A673 (cell line): ENCODE measurements around the gene HNF1A. TPM values are rescaled to one million over a fixed set of nuclear protein-coding genes. Genes with fewer than 3 reads are reported as not detected.

ENCODE experiments used
- BruUV-seq: library from RNA; stranded (reverse); fragments of 400-500 nt; replicated peaks from 2 replicates; lab custom pipeline; 2021; lab: Mats Ljungman, UMichigan
- CTCF ChIA-PET: fragments of 300-600 bp; sonication (Branson Sonifier 250); formaldehyde crosslinking; loops from one replicate; lab custom pipeline; 2022; ENCODE audit warnings: antibody characterized with exemption; lab: Charles Lee
- POLR2A ChIA-PET: fragments of 300-600 bp; sonication (Branson Sonifier 250); formaldehyde crosslinking; loops from one replicate; lab custom pipeline; 2022; ENCODE audit warnings: antibody characterized with exemption; ENCODE audit not compliant: low non-redundant PET; lab: Charles Lee
- DNase-seq: peaks from one replicate; pipeline ENCODE4 v3.0.0-alpha.2; 2015; ENCODE audit warnings: low spot score
- H3K27ac ChIP-seq: fragments of 200-600 bp; sonication (generic); 2 replicates; pipeline ENCODE4 v1.5.1; 2016; ENCODE audit warnings: mixed run types, low read depth, mild to moderate bottlenecking, mixed read lengths, antibody characterized with exemption, low read length; ENCODE audit not compliant: poor library complexity, severe bottlenecking
- H3K27me3 ChIP-seq: fragments of 200-600 bp; sonication (generic); replicated peaks from 2 replicates; pipeline ENCODE4 v1.6.1; 2017; ENCODE audit warnings: mixed run types, low read depth, mild to moderate bottlenecking, mixed read lengths, antibody characterized with exemption, low read length; ENCODE audit not compliant: insufficient read depth, poor library complexity
- H3K36me3 ChIP-seq: fragments of 200-600 bp; sonication (generic); 2 replicates; pipeline ENCODE4 v1.6.1; 2016; ENCODE audit warnings: mixed run types, mild to moderate bottlenecking, mixed read lengths, antibody characterized with exemption, low read length; ENCODE audit not compliant: insufficient read depth, poor library complexity, severe bottlenecking
- H3K4me1 ChIP-seq: fragments of 200-600 bp; sonication (generic); 2 replicates; pipeline ENCODE4 v1.6.1; 2017; ENCODE audit warnings: mixed run types, mild to moderate bottlenecking, mixed read lengths, antibody characterized with exemption, low read length; ENCODE audit not compliant: insufficient read depth, poor library complexity, severe bottlenecking
- H3K4me3 ChIP-seq: fragments of 200-600 bp; sonication (generic); 2 replicates; pipeline ENCODE4 v1.5.1; 2016; ENCODE audit warnings: low read depth, mixed run types, mild to moderate bottlenecking, mixed read lengths, low read length; ENCODE audit not compliant: poor library complexity, severe bottlenecking
- H3K9me3 ChIP-seq: fragments of 200-600 bp; sonication (generic); 2 replicates; pipeline ENCODE4 v1.6.1; 2016; ENCODE audit warnings: mixed run types, low read depth, mild to moderate bottlenecking, mixed read lengths, antibody characterized with exemption, low read length; ENCODE audit not compliant: poor library complexity, severe bottlenecking
- EZH2 ChIP-seq: fragments of 200-600 bp; sonication (generic); IDR thresholded peaks from 2 replicates; pipeline ENCODE4 v1.6.1; 2017; ENCODE audit warnings: borderline replicate concordance, low read depth, mild to moderate bottlenecking, mixed read lengths, antibody characterized with exemption, low read length; ENCODE audit not compliant: poor library complexity, severe bottlenecking
- intact Hi-C: fragments of 100-400 bp; cut with micrococcal nuclease; formaldehyde crosslinking; loops from one replicate; pipeline ENCODE4 v1.10.0; 2022; ENCODE audit not compliant: unreplicated experiment
- total RNA-seq: library from RNA; stranded (reverse); gene quantifications from 2 replicates; pipeline ENCODE4 v1.2.3, GENCODE V29; 2021
- TF ChIP-seq, protein P1 (sequence below): fragments of 300-800, 200-600 bp; sonication (generic); conservative IDR thresholded peaks from 2 replicates; pipeline ENCODE4 v1.5.1; 2017; ENCODE audit warnings: low read depth, mild to moderate bottlenecking, antibody characterized with exemption, low read length, moderate library complexity, mixed read lengths

Gene HNF1A
- total RNA-seq, 1 experiment from 2014 or later, result not detected

DNA sequence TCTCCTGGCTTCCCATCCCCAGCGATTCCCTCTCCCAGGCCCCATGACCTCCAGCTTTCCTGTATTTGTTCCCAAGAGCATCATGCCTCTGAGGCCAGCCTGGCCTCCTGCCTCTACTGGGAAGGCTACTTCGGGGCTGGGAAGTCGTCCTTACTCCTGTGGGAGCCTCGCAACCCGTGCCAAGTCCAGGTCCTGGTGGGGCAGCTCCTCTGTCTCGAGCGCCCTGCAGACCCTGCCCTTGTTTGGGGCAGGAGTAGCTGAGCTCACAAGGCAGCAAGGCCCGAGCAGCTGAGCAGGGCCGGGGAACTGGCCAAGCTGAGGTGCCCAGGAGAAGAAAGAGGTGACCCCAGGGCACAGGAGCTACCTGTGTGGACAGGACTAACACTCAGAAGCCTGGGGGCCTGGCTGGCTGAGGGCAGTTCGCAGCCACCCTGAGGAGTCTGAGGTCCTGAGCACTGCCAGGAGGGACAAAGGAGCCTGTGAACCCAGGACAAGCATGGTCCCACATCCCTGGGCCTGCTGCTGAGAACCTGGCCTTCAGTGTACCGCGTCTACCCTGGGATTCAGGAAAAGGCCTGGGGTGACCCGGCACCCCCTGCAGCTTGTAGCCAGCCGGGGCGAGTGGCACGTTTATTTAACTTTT is 23.6 kb downstream of the HNF1A start:
- Histone ChIP-seq H3K27ac (no peak overlapping the region), H3K36me3 (peaks cover 22% of the 10 kb centered on the region), H3K9me3 (no peaks in the 10 kb centered on the region), H3K27me3 (no peaks in the 10 kb centered on the region), H3K4me3 (no peak overlapping the region), H3K4me1 (no peaks in the 10 kb centered on the region)
- TF ChIP-seq, protein P1, sequence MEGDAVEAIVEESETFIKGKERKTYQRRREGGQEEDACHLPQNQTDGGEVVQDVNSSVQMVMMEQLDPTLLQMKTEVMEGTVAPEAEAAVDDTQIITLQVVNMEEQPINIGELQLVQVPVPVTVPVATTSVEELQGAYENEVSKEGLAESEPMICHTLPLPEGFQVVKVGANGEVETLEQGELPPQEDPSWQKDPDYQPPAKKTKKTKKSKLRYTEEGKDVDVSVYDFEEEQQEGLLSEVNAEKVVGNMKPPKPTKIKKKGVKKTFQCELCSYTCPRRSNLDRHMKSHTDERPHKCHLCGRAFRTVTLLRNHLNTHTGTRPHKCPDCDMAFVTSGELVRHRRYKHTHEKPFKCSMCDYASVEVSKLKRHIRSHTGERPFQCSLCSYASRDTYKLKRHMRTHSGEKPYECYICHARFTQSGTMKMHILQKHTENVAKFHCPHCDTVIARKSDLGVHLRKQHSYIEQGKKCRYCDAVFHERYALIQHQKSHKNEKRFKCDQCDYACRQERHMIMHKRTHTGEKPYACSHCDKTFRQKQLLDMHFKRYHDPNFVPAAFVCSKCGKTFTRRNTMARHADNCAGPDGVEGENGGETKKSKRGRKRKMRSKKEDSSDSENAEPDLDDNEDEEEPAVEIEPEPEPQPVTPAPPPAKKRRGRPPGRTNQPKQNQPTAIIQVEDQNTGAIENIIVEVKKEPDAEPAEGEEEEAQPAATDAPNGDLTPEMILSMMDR, result no peak
- TF ChIP-seq EZH2, result no peak
- no peak for DNase-seq
- ChIA-PET CTCF (no interaction called here), POLR2A (interaction anchor here (0.5 kb wide), 1 partner anchor 37 kb away, joined by 3 read pairs; the partner anchor contains the start of gene OASL)
- intact Hi-C loops, result no loop called here
- BruUV-seq, result no TSS peak

DNA sequence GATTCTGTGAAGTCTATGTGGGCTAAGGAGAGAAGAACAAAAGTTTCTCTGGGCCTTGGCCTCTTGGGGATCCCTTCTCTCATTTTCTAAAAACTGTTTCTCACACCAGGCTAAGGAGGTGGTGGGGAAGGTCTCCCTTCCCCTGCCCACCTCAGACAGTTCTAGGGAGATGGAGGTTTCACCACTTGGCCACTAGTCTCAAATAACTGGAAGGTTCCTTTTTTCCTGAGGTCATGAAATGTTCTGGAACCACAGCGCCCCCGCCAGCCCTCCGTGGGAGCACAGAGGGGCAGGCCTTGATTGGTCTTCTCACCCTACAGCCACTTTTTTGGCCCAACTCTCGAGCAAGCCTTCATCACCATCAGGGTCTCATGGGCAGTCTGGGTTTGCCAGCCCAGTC is 25.3 kb downstream of the HNF1A start:
- Histone ChIP-seq H3K4me1 (no peaks in the 10 kb centered on the region), H3K36me3 (peaks cover 27% of the 10 kb centered on the region), H3K27me3 (no peaks in the 10 kb centered on the region), H3K9me3 (no peaks in the 10 kb centered on the region), H3K27ac (no peak overlapping the region), H3K4me3 (no peak overlapping the region)
- TF ChIP-seq, protein P1, result 0 out of 2 replicates have a peak, but pooled peaks have one; percentile 23
- TF ChIP-seq EZH2, result no peak
- intact Hi-C loops, result no loop called here
- POLR2A ChIA-PET, result no interaction called here
- DNase-seq, result no peak
- no TSS peak for BruUV-seq
- CTCF ChIA-PET, result no interaction called here

DNA sequence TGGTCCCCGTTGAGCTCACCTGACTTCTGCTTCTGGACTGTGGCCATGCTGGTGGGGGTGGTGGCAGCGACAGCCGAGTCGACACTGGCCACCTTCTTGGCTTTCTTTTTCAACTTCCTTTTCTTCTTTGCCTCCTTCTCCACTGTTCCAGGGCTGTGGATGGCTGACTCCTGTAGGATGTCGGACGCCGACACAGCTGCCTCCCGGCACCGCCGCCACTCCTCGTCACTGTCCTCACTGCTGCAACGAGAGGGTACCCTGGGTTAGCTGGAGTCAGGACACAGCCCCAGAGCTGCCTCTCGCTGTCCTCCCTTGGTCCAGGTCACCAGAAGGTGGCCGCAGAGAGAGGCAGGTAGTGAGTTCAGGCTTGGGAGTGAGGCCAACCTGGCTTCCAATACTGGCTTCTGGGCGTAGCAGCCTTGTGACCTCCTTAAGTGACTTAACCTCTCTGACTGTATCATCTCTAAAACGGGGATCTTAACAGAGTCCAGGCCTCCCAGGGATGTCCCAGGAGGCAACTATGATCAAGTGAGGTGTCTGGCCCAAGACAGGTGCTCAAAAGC is 26.0 kb downstream of the HNF1A start:
- BruUV-seq, result no TSS peak
- H3K4me3 ChIP-seq, result no peak overlapping the region
- peaks cover 30% of the 10 kb centered on the region for H3K36me3 ChIP-seq
- H3K27ac ChIP-seq, result no peak overlapping the region
- DNase-seq, result no peak
- no peaks in the 10 kb centered on the region for H3K9me3 ChIP-seq
- intact Hi-C loops, result no loop called here
- no peak for TF ChIP-seq EZH2
- TF ChIP-seq, protein P1, result no peak
- ChIA-PET POLR2A (no interaction called here), CTCF (interaction anchor here (2.0 kb wide), 1 partner anchor 91 kb away, joined by 4 read pairs; no protein-coding TSS in a partner anchor)
- H3K27me3 ChIP-seq, result no peaks in the 10 kb centered on the region
- H3K4me1 ChIP-seq, result no peaks in the 10 kb centered on the region
